NCI-H748 treated with DMSO at 0.1 percent for 48 hours (cell line): ENCODE data around the gene SLC6A8.
A peak's percentile ranks its signal among the peaks of the same experiment; 100 is the strongest.
"Not testable (repeated sequence)": the region's sequence is repeated elsewhere in the genome, so short reads cannot be mapped to it uniquely, and the experiment has no call there.

Experiments
- DNase-seq: peaks from one replicate; lab custom pipeline; 2025; lab: John Stamatoyannopoulos, UW

SLC6A8 gene

DNA sequence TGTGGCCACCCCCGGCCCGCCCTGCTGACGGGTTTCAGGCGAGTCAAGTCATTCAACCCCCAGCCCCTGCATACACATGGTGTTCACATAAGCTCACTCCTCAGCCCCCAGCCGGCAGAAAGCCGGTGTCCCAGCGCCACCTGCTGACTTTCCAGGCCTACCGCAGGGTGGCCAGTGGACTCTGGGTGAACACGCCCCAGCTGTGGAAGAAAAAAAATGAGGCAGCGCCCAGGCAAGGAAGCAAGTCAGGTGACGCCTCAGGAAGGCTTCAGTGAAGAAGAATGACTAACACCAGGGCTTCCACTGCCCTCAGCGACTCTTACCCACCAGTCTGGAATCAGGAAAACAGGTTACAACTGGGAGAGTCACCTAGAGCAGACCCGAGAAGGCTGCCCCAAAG, 20.7 kb downstream of the SLC6A8 start:
- DNase-seq, result no peak

DNA sequence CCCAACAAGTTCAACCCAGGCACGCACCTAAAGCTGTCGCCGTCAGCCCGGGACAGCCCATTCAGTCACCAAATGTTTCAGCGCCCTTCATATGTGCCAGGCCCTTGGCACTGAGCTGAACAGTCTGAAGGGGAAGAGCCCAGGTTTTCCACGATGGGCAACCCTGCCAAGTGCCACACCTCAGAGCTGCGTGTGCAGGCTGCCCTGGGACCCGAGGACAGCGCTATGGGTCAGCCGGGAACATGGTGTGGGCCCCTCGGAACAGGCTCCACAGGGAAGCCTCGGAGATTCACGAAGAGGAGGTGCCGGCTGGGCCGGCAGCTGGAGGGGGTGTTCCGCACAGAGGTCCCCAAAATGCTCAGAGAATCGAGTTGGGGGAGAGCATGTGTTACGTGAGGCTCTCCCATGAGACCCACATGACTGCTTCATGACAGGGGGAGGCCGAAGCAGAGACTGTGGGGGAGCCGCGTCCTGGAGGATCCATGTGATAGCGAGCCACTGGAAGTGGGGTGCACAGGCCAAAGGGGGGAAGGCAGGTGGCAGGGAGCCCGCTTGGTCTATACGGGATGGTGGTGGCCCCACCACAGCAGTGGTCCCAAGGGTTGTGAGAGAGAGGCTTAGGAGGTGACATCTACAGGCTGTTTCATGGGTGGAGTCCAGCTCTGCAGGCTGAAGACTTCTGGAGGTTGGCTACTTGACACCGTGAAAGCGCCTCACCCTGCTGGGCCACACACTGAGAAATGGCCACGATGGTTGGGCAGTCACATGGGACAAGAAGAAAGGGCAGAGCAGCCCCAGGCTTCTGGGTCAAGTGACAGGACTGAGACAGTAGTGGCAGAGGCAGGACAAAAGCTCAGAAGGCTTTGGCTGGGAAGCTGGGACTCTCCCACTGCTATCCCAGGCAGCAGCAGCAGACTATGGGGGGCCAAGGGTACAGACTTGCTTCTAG, 22.3 kb downstream of the SLC6A8 start:
- DNase-seq, result no peak

DNA sequence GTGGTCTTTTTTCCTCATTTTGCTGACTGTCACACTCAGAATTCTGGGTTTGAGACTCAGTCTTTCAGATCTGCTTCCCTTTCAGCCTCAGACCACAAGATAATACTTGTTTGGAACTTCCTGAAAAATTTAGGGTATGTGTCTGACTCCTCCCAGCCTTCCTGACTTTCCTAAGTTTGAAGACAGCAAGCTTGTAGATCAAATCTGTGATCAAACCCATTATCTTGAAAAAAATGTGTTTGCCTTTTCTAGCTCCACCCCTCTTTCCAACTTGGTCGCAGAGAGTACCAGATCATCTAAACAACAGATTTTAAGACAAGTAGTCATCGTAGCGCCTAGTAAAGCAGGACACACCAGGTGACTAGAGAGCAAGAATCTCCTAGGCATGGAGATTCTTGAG, 26.5 kb downstream of the SLC6A8 start:
- no peak for DNase-seq

DNA sequence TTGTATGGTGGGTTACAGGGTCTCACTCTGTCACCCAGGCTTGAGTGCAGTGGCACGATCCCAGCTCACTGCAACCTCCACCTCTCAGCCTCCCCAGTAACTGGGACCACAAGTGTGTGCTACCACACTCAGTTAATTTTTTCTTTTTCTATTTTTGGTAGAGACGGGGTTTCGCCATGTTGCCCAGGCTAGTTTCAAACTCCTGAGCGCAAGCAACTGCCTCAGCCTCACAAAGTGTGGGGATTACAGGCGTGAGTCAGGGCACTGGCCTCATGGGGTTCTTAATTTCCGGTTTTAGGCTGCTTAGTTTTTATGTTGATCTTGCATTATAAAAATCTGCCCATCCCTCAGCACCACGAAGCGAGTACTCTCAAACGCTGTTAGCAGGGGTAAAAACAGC, 29.7 kb downstream of the SLC6A8 start:
- DNase-seq, result no peak

DNA sequence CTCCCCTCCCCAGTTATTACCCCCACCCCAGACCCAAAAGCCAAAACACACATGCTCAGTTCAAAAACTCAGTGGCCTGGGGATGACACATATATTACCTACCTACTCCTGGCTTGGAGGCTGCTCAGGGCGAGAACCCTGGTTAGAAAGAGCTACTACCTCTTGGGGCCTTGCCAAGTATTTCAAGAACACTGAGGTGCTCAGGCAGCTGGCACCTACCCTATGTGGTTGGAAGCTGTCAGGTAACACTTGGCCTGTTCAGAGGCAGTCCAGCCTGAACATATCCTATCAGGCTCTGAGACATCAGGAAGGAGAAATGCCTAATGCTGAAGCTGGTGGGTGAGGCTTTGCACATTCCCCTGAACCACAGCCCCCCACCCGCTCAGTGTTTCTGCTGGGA, 31.5 kb downstream of the SLC6A8 start:
- DNase-seq, result no peak

DNA sequence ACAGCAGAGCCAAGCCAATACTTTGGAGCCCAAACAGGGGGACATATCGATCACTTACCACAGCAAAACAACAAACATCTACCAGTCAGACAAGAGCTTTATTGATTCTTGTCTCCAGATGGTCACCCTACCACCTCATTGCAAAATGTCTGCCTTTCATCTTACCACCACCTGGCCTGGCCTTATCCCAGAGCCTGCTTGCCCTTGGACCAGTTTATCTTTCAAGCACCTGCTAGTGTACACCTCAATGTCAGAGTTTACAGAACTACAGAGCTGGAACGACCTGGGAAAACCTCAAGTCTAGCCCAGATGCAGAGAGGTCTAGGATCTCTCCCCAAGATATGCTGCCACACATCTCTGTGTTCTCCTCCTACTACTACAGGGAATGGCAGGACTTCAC, 32.0 kb downstream of the SLC6A8 start:
- no peak for DNase-seq

DNA sequence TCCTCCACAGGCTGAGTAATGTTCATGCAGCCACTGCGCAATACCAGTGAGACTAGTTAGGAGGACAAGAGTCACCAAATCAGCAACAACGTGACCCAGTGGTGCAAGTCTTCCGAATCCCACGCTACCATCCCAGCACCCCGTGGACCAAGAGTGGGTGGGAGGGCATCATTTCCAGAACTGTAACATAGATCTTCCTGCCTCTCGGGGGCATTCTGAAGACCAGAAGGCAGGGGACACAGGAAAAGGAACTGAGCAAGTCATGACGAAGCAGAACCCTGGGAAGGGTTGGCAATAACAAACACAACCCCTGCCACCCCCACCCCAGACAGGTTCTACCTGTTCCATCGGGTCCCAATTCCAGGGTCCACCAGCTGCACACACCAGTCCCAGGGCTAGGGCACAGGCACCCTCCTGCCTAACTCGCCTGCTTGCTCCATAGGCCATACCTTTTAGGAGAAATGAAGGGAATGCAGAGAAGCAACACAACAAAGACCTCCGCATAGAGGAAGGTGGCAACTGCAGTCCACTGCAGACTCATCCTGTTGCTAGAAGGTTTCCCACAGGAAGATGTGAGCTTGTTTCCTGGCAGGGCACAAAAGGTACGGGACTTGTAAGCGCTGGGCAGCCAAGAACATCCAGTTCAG, 35.1 kb downstream of the SLC6A8 start:
- DNase-seq, result no peak

DNA sequence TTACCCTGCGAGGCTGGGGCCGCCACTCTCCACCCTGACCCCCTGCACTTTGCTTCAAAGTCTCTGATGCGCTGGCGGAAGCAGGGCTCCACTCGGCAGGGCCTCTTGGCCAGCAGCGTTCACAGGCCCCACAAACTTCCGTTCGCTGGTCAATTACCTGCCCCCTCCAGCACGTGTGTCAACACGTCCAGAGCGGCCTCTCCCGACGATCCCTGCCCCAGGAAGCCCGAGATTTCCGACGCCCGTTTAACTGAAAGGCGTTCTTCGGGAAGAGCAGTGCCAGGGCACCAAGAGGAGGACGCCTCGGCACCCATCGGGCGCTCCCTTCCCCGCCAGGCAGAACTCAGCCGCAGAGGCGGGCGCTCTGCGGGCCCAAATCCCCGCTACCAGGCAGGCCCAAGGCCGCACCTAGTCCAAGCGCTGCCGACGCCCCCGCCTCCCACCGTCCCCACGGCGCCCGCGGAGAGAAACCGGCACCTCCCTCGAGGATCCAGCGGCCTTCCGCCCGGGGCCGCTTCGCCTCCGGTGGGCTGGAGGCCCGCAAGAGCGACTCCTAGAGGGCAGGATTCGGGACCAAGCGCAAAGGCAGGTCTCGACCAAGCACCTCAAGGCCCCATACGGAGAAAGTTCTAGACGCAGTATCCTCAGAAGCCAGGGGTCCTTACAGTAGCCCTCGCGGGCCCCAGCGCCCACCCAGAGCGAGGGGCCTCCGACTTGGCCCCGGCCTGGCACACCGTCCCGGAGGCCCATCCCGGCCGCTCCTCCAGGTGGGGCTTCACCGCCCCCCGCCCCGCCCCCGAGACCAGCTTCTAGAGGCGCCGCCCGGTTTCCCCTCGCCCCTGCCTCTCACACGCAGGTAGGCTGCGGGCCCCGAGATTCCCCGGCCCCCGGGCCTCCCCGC, 35.9 kb downstream of the SLC6A8 start:
- peak; percentile 51 for DNase-seq

DNA sequence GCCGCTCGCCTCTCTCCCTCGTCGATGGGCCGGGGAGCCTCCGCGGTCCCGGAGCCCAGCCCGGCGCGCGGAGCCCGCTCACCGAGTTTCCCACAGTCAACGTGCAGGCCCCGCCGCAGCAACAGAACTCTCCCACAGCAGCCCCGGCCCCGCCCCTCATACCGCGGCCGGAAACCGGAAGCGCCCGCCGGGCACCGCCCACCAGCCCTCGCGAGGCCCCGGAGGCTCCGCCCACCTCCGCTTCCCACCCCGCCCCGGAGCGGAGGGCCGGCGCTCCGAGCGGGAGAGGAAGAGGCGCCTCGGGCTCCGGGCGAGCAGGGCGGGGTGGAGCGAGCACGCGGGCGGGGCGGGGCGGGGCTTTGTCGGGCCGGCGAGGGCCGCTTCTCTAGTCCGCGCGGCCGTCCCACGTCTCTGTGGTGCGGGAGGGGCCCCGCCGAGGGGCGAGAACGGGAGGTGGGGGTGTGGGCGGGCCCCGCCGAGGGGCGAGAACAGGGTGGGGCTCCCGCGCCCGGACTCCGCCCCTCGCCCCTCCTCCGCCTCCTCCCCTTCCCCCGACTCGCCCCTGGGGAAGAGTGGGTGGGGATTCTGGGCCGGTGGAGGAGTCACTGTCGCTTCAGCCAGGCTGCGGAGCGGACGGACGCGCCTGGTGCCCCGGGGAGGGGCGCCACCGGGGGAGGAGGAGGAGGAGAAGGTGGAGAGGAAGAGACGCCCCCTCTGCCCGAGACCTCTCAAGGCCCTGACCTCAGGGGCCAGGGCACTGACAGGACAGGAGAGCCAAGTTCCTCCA, 36.7 kb downstream of the SLC6A8 start, which contains the start of the genes ABCD1 and BCAP31:
Gene ABCD1, plus strand, starts transcription at position 605 of the 787 bp plus-strand sequence. CDS start 411 bp downstream, outside the sequence.
Gene BCAP31, minus strand, starts transcription at position 136 of the 787 bp plus-strand sequence. CDS start 1,143 bp downstream, outside the sequence.
- peak; percentile 66 for DNase-seq

DNA sequence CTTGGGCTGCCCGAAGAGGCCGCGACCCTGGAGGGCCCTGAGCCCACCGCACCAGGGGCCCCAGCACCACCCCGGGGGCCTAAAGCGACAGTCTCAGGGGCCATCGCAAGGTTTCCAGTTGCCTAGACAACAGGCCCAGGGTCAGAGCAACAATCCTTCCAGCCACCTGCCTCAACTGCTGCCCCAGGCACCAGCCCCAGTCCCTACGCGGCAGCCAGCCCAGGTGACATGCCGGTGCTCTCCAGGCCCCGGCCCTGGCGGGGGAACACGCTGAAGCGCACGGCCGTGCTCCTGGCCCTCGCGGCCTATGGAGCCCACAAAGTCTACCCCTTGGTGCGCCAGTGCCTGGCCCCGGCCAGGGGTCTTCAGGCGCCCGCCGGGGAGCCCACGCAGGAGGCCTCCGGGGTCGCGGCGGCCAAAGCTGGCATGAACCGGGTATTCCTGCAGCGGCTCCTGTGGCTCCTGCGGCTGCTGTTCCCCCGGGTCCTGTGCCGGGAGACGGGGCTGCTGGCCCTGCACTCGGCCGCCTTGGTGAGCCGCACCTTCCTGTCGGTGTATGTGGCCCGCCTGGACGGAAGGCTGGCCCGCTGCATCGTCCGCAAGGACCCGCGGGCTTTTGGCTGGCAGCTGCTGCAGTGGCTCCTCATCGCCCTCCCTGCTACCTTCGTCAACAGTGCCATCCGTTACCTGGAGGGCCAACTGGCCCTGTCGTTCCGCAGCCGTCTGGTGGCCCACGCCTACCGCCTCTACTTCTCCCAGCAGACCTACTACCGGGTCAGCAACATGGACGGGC, 37.5 kb downstream of the SLC6A8 start:
- DNase-seq, result no peak

DNA sequence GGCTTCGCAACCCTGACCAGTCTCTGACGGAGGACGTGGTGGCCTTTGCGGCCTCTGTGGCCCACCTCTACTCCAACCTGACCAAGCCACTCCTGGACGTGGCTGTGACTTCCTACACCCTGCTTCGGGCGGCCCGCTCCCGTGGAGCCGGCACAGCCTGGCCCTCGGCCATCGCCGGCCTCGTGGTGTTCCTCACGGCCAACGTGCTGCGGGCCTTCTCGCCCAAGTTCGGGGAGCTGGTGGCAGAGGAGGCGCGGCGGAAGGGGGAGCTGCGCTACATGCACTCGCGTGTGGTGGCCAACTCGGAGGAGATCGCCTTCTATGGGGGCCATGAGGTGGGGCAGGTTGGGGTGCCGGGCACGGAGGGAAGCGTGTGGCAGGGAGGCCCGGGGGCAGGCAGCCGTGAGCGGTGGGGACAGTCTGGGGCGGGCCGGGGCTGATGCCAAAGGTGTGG, 38.1 kb downstream of the SLC6A8 start:
- no peak for DNase-seq

DNA sequence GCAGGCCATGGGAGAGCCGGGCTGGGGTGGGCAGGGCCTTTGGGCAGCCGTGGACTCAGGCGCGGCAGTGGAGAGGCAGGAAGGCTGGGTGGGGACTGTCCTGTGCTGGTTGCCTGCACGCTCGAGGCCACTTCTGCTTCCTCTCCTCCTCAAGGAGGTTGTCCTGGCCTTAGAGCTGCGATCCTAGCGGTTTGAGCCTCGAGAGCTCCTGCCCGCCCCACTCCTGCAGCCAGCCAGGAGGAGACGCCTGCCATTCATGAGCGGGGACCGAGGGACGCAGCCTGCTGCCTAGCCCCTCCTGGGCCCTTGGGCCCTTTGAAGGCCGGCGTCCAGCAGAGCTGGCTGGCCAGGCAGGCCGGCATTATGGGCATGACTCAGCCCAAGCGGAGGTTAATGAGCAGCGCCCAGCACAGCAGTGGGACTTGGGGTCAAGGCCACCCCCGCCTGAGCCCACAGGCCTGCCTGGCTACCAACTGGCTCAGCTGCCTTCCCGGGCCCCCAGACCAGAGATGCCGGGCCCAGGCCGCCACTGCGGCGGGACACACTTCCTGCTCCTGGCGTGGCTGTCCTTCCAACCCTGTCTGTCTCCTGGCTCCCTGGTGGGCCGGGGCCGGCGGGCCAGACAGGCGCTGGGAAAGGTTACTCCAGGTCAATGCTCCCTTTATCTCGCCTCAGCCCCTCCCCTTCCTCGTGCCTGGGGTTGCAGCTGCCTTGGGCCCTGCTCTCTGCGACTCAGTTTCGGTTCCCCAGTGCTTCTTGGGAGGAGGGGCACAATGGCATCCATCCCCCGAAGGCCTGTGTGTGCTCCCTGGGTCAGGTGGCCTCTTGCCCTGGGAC, 38.8 kb downstream of the SLC6A8 start:
- no peak for DNase-seq

DNA sequence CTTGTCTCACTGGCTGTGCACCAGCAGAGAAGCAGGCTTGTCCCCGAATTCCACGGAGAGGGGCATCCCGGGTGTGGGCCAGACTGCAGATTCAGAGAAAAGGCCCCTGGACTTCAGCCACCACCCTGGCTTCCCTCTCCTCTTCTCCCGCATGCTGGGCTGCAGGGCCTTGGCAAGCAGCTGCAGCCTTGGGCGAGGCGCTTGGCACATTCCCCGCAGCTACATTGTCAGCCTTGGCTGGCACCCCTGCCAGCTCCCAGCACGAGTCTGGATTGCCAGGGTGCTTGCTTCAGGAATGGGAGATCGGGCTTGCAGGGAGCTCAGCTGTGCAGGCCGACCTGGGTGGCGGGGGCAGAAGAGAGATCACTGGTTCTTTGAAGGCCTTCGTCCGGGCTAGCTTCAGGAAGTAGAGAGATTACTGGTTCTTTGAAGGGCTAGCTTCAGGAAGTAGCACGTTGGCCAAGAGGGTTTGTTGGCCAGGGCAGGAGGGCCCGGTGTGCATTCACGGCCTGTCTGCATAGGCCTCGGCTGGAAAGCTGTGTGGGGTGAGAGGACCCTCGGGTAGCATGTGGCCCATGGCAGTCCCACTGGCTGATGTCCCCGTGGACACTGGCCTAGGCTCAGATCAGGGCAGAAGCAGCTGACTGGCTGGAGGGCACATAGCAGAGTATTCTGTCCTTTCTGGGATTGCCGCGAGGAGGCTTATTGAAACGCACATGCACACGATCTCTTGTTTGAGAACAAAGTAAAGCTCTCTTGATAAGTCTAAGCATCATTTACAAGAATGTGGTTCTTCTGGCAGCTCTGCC, 39.6 kb downstream of the SLC6A8 start:
- no peak for DNase-seq

DNA sequence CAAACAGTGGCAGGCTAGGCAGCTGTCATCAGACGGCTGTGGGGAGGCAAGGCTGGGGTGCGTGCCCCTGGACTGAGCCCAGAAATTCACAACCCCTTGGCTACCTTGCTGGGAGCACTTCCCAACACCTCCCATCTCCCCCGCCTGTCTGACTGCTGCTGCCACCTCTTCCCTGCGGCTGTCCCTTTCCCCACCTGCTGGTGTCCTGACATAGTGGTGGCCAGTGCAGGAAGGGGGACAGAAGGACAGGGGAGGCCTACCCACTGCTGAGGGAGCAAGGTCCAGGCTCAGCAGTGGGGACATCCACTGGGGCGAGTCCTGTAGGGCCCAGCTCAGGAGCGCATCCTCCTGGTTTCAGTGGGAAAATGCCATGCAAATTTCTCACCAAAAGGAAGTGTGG, 40.4 kb downstream of the SLC6A8 start:
- DNase-seq, result no peak

DNA sequence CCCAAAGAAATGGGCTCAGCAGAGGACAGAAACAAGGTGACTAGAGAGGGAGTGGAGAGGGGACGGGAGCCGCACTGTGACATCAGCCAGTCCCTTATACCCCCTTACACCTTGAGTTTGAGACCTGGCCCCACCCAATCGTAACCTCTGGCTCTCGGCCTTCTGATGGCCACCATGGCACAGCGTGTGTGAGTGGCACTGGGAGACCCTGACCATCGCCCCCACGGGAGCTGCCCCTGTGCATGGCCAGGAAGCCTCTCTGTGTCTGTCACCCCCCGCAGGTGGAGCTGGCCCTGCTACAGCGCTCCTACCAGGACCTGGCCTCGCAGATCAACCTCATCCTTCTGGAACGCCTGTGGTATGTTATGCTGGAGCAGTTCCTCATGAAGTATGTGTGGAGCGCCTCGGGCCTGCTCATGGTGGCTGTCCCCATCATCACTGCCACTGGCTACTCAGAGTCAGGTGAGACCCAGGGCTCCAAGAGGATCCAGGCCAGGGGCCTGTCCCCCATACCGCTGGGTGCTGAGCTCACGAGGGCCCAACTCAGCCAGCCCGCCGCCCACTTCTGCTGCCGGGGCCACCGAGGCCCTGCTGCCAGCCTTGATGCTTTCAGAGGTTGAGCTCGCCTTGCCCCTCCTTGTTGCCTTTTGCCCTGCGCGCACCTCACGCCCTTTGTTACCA, 41.4 kb downstream of the SLC6A8 start:
- DNase-seq, result no peak

DNA sequence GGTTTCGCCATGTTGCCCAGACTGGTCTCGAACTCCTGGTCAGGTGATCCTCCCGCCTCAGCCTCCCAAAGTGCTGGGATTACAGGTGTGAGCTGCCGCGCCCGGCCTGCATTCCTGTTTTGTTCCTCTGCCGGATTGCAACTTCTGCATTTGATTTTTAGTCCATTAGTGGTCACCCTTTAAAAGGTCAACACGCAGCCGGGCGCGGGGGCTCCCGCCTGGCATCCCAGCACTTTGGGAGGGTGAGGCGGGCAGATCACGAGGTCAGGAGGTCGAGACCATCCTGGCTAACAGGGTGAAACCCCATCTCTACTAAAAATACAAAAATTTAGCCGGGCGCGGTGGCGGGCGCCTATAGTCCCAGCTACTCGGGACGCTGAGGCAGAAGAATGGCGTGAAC, 42.4 kb downstream of the SLC6A8 start:
- DNase-seq, result not testable (repeated sequence)

DNA sequence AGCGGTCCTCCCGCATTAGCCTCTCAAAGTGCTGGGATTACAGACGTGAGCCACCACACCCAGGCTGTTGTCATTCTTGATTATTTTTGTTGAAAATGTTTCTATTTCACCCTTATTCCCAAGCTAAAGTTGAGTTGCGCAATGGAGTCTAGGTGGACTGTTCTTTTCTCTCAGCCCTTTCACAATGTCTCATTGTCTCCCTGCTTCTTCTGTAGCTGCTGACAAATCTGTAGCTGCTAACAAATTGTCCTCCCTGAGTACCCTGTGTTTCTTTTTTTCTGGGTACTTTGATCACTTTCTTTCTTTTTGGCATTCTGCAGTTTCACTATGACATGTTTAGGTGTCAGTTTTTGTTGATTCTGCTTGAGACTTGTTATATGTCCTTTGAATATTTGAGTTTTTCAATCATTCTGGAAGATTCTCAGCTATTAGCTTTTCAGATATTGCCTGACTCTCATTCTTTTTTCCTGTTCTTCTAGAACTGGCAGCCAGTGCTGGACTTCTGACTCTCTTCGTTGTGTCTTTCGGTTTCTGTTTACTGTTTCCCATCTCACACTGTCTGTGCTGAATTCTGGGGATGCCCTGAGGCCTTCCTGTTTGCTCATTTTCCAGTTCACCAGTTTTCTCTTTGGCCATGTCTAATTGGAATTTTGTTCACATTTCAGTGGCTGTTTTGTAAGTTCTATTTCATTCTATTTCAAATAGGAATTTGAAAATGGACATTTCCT, 43.6 kb downstream of the SLC6A8 start:
- DNase-seq, result no peak
